Activated B cell treated with CpG ODN at 0.5 μM for 24 hours (primary cell): ENCODE data around the gene INCA1. TPM values are rescaled to one million over a fixed set of nuclear protein-coding genes. Genes with fewer than 3 reads are reported as not detected.
A peak's percentile ranks its signal among the peaks of the same experiment; 100 is the strongest.

Experiments used
- ATAC-seq: fragments of 200-7000 bp; cut with Tn5 transposase; one replicate; pipeline ENCODE4 v1.10.0; 2021; ENCODE audit warnings: low read depth, mild to moderate bottlenecking, moderate library complexity
- CTCF ChIA-PET: fragments of 350-600 bp; sonication (Branson Sonifier 250); formaldehyde crosslinking; loops from one replicate; lab custom pipeline; 2021; ENCODE audit warnings: antibody characterized with exemption; lab: Charles Lee
- POLR2A ChIA-PET: fragments of 350-600 bp; sonication (Branson Sonifier 250); formaldehyde crosslinking; loops from one replicate; lab custom pipeline; 2021; ENCODE audit warnings: antibody characterized with exemption; lab: Charles Lee
- DNase-seq: peaks from one replicate; pipeline ENCODE4 v3.0.0; 2022
- H3K27ac Mint-ChIP-seq: one replicate; pipeline ENCODE4 v1.8.0; 2020; ENCODE audit warnings: mixed read lengths
- H3K27me3 Mint-ChIP-seq: one replicate; pipeline ENCODE4 v1.8.0; 2021; ENCODE audit warnings: mixed read lengths
- H3K36me3 Mint-ChIP-seq: one replicate; pipeline ENCODE4 v1.8.0; 2021; ENCODE audit warnings: low read depth, mixed read lengths
- H3K4me1 Mint-ChIP-seq: one replicate; pipeline ENCODE4 v1.8.0; 2021; ENCODE audit warnings: mixed read lengths
- H3K4me3 Mint-ChIP-seq: one replicate; pipeline ENCODE4 v1.8.0; 2020; ENCODE audit warnings: mild to moderate bottlenecking, mixed read lengths
- H3K9me3 Mint-ChIP-seq: one replicate; pipeline ENCODE4 v1.8.0; 2020; ENCODE audit warnings: mixed read lengths
- intact Hi-C: fragments of 100-400 bp; cut with micrococcal nuclease; formaldehyde crosslinking; loops from one replicate; pipeline ENCODE4 v1.15.1; 2024
- total RNA-seq: library from RNA; stranded (reverse); gene quantifications from 2 replicates; pipeline ENCODE4 v1.2.3, GENCODE V29; 2022
- TF ChIP-seq, protein P1 (sequence below): fragments of 200-600 bp; IDR thresholded peaks from one replicate; pipeline ENCODE4 v1.8.0; 2022; ENCODE audit warnings: antibody characterized with exemption, mild to moderate bottlenecking

INCA1 gene
- total RNA-seq, 1 donor from 2014 or later = 0.44 TPM

DNA sequence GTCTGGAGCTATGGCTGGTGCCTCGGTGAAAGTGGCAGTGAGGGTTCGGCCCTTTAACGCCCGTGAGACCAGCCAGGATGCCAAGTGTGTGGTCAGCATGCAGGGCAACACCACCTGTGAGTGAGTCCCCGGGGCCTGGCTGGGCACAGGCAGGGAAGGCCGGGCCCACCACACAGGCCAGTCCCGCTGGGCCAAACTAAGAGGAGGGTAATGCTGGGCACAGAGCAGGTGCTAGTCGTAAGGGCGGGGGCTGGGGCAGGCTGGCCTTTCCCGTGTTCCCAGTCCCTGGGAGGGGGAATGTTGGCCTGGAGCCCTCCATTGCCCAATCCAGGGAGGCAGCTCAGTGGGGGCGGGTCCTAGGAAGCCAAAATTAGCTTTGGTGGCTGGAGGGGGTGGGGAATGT is 2.9 kb upstream of the INCA1 start:
- H3K27ac Mint-ChIP-seq = no peak overlapping the region
- H3K9me3 Mint-ChIP-seq = no peaks in the 10 kb centered on the region
- peaks cover 20% of the 10 kb centered on the region for H3K4me1 Mint-ChIP-seq
- intact Hi-C loops = no loop called here
- ATAC-seq = no peak
- ChIA-PET POLR2A (interaction anchor here (1.2 to 3.7 kb wide), 4 partner anchors 16 to 60 kb away, joined by 6 to 36 read pairs (median 21); partner anchors contain the start of genes PFN1, RNF167, SLC25A11 and SPAG7), CTCF (interaction anchor here (0.8 kb wide), 1 partner anchor 79 kb away, joined by 3 read pairs; the partner anchor contains the start of gene ZFP3)
- no peak for DNase-seq
- no peak overlapping the region for H3K4me3 Mint-ChIP-seq
- no peaks in the 10 kb centered on the region for H3K27me3 Mint-ChIP-seq
- TF ChIP-seq, protein P1, sequence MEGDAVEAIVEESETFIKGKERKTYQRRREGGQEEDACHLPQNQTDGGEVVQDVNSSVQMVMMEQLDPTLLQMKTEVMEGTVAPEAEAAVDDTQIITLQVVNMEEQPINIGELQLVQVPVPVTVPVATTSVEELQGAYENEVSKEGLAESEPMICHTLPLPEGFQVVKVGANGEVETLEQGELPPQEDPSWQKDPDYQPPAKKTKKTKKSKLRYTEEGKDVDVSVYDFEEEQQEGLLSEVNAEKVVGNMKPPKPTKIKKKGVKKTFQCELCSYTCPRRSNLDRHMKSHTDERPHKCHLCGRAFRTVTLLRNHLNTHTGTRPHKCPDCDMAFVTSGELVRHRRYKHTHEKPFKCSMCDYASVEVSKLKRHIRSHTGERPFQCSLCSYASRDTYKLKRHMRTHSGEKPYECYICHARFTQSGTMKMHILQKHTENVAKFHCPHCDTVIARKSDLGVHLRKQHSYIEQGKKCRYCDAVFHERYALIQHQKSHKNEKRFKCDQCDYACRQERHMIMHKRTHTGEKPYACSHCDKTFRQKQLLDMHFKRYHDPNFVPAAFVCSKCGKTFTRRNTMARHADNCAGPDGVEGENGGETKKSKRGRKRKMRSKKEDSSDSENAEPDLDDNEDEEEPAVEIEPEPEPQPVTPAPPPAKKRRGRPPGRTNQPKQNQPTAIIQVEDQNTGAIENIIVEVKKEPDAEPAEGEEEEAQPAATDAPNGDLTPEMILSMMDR = no peak
- peaks cover 53% of the 10 kb centered on the region for H3K36me3 Mint-ChIP-seq

DNA sequence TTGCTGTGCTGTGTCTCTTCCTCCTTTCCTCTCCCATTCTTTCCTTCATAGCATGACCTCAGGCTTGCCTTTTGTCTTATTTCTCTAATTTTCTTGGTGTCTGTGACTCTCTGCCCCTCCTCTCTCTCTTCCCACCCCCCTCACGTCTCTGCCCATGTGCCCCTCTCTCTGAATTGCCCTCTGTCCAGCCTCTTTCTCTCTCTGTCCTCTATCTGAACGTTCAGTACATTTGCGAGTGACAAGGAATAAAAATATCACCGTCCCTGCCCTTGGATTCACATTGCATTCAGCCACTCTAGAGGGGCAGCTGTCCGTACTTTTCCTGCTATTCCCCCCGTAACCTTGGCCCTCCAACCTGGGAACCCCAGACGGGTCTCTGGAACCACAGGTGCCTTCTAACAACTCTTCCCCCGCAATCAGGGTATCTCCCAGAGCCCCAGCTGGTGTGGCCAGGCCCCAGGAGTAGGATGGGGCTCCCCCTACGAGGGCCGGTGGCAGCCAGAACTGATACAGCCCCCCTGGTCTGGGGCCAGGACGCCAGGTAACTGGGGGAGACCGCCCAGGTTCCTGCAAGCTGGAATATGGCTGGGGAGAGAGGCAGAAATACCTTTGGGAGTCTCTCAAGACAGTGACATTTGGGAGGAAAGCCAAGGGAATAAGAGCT is 2.2 kb upstream of the INCA1 start:
- ChIA-PET CTCF (interaction anchor here (0.8 kb wide), 1 partner anchor 79 kb away, joined by 3 read pairs; the partner anchor contains the start of gene ZFP3), POLR2A (interaction anchor here (1.1 to 3.7 kb wide), 8 partner anchors 11 to 100 kb away, joined by 3 to 36 read pairs (median 14); partner anchors contain the start of genes C17orf107, CAMTA2, PFN1 and RNF167)
- ATAC-seq (no peak), DNase-seq (no peak)
- intact Hi-C loops = loop anchor here (1.0 to 5.0 kb wide), 2 partner anchors 18 to 442 kb away; partner anchors contain the start of gene MYBBP1A
- Mint-ChIP-seq H3K27ac (peak overlapping the region; percentile 90), H3K4me1 (peaks cover 20% of the 10 kb centered on the region), H3K36me3 (peaks cover 46% of the 10 kb centered on the region), H3K9me3 (no peaks in the 10 kb centered on the region), H3K4me3 (peak overlapping the region; percentile 85), H3K27me3 (no peaks in the 10 kb centered on the region)
- TF ChIP-seq, protein P1 = no peak

DNA sequence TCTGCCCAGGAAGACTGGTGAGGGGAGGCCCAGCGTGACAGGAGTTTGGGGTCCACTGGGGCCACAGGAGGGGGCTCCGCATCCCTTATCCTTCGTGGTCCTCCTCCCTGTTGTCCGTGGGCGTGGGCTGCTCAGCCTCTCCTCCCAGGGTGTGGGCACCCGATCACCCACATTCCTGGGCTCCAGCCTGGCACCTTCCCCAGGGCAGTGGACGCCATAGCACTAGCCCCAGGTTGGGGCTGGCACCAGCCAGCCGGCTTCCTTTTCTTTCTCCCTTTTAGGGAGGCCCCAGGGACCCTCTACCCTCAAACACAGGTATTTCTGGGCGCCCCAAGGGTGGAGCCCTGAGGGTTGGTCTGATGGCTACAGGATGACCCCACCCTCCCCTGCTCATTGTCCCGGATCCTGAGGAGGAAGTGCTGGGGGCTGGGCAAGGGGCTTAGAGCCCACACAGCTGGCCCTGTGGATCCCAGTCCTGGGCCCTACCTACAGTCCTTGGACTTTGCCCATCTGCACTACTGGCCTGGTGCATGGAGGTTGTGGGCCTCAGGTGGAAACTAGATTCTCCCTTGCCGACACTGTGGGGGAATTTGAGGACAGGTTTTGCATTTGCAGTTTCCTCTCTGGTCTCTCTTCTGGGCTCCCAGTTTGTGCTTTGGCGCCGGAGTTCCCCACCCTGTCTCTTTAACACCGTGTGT is 1.6 kb upstream of the INCA1 start:
- CTCF ChIA-PET = no interaction called here
- Mint-ChIP-seq H3K27ac (peak overlapping the region; percentile 90), H3K27me3 (no peaks in the 10 kb centered on the region), H3K4me3 (peak overlapping the region; percentile 85), H3K36me3 (peaks cover 39% of the 10 kb centered on the region), H3K9me3 (no peaks in the 10 kb centered on the region), H3K4me1 (peaks cover 20% of the 10 kb centered on the region)
- ATAC-seq (peak; percentile 7), DNase-seq (no peak)
- TF ChIP-seq, protein P1 = no peak
- intact Hi-C loops = loop anchor here (1.0 to 5.0 kb wide), 2 partner anchors 18 to 442 kb away; partner anchors contain the start of gene MYBBP1A
- POLR2A ChIA-PET = interaction anchor here (0.7 to 3.7 kb wide), 11 partner anchors 10 to 100 kb away, joined by 3 to 36 read pairs (median 11); partner anchors contain the start of genes C17orf107, CAMTA2, PFN1 and RNF167

DNA sequence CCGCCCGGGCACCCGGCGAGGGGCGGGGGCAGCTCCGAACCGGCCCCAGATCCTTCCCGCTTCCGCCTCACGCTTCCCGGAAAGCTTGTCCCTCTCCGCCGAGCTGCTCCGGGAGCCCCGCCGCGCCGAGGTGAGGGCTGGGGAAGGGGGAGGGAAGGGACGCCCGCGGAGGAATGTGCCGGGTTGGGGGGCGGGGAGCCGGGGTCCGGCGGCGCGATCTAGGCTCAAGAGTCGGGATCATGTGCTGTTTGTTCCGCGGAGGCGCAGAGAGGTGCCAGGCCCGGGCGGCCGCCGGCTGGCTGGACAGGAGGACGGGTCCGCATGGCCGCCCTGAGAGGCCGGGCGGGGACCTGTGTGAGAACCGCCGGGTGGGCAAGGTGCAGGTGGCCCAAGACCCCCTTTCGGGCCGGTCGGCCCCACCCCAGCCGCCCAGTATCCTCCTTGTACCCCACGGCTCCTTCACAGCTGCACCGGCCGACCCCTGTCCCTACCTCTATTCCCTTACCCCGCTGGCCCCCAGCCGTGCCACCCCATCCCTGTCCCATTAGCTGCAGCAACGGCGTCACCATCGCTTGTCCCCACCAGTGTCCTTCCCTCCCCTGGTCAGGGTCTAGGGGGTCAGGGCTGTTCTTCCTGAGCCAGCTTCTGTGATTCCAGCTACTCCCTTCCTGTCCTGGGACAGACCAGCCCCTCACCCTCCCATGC is 857 bp upstream of the INCA1 start:
- Mint-ChIP-seq H3K27ac (peak overlapping the region; percentile 90), H3K36me3 (peaks cover 32% of the 10 kb centered on the region), H3K9me3 (no peaks in the 10 kb centered on the region), H3K4me1 (peaks cover 20% of the 10 kb centered on the region), H3K4me3 (peak overlapping the region; percentile 85), H3K27me3 (no peaks in the 10 kb centered on the region)
- intact Hi-C loops = loop anchor here (5.0 kb wide), 1 partner anchor 441 kb away; the partner anchor contains the start of gene MYBBP1A
- CTCF ChIA-PET = interaction anchor here (1.0 to 1.1 kb wide), 2 partner anchors 18 to 29 kb away, joined by 3 to 4 read pairs; no protein-coding TSS in a partner anchor
- TF ChIP-seq, protein P1 = no peak
- ATAC-seq = peak; percentile 3
- peak; percentile 36 for DNase-seq
- POLR2A ChIA-PET = interaction anchor here (0.6 to 3.7 kb wide), 19 partner anchors 9 to 256 kb away, joined by 3 to 36 read pairs (median 6); partner anchors contain the start of genes C17orf107, CAMTA2, ENO3 and PFN1
